Stimulated activated naive CD8-positive, alpha-beta T cell treated with anti-CD3 and anti-CD28 coated beads, Interleukin-15, amount 100 ng/mL, for 72 hours (primary cell): ENCODE data around the gene RASA1.
A peak's percentile ranks its signal among the peaks of the same experiment; 100 is the strongest.
"Not testable (repeated sequence)": the region's sequence is repeated elsewhere in the genome, so short reads cannot be mapped to it uniquely, and the experiment has no call there.

ENCODE experiments used
- ATAC-seq: fragments of 150-1000 bp; cut with Tn5 transposase; 2 replicates; pipeline ENCODE4 v1.10.0; 2021; ENCODE audit warnings: mild to moderate bottlenecking, moderate library complexity
- DNase-seq, 2 donors: peaks; one replicate each; pipeline ENCODE4 v3.0.0; 2021 to 2022
- H3K27ac Mint-ChIP-seq, 2 donors: one replicate each; pipeline ENCODE4 v1.8.0; 2022; ENCODE audit warnings: mild to moderate bottlenecking in 2 of 2, mixed read lengths in 2 of 2, moderate library complexity in 2 of 2
- H3K27me3 Mint-ChIP-seq: one replicate; pipeline ENCODE4 v1.8.0; 2022; ENCODE audit warnings: mixed read lengths
- H3K4me1 Mint-ChIP-seq: one replicate; pipeline ENCODE4 v1.8.0; 2022; ENCODE audit warnings: mild to moderate bottlenecking, mixed read lengths
- H3K4me3 Mint-ChIP-seq, 2 donors: one replicate each; pipeline ENCODE4 v1.8.0; 2022; ENCODE audit warnings: mild to moderate bottlenecking in 2 of 2, mixed read lengths in 2 of 2, moderate library complexity in 1 of 2
- H3K9me3 Mint-ChIP-seq, 2 donors: one replicate each; pipeline ENCODE4 v1.8.0; 2022; ENCODE audit warnings: mixed read lengths in 2 of 2

Gene RASA1

GRCh38 chr5:87268126-87268969, 665 bp downstream of the RASA1 start:
- Mint-ChIP-seq H3K27me3 (no peaks in the 10 kb centered on the region), H3K4me3 (peak overlapping the region; percentile 100), H3K9me3 (no peaks in the 10 kb centered on the region), H3K4me1 (peaks cover 34% of the 10 kb centered on the region), H3K27ac (peak overlapping the region; percentile 85 to 99)
- DNase-seq (peak in 1 of 2 donors; percentile 80), ATAC-seq (peak; percentile 84)

GRCh38 chr5:87268970-87269377, 1.3 kb downstream of the RASA1 start:
- Mint-ChIP-seq H3K9me3 (no peaks in the 10 kb centered on the region), H3K4me1 (peaks cover 34% of the 10 kb centered on the region)
- no peak for DNase-seq

GRCh38 chr5:87270888-87271287, 3.2 kb downstream of the RASA1 start:
- ATAC-seq, H3K4me3 Mint-ChIP-seq, H3K9me3 Mint-ChIP-seq, H3K27ac Mint-ChIP-seq, H3K27me3 Mint-ChIP-seq, DNase-seq: not testable (repeated sequence)
- peaks cover 33% of the 10 kb centered on the region for H3K4me1 Mint-ChIP-seq

More at GRCh38 chr5:87268970-87269377, 1.3 kb downstream of the RASA1 start:
- H3K27me3 Mint-ChIP-seq, result no peaks in the 10 kb centered on the region
- H3K27ac Mint-ChIP-seq, result peak overlapping the region; percentile 65 to 99
- ATAC-seq, result no peak
- H3K4me3 Mint-ChIP-seq, result peak overlapping the region; percentile 100

- H3K4me3 Mint-ChIP-seq, result no peak overlapping the region
- DNase-seq (no peak), ATAC-seq (no peak)
- no peaks in the 10 kb centered on the region for H3K27me3 Mint-ChIP-seq
- H3K27ac Mint-ChIP-seq, result no peak overlapping the region
- H3K4me1 Mint-ChIP-seq, result peaks cover 41% of the 10 kb centered on the region
- no peaks in the 10 kb centered on the region for H3K9me3 Mint-ChIP-seq
Measured at GRCh38 chr5:87276655-87277054, 9.0 kb downstream of the RASA1 start.

- ATAC-seq, result peak; percentile 37
- Mint-ChIP-seq H3K27ac (peak overlapping the region in 1 of 2 donors; percentile 43), H3K27me3 (no peaks in the 10 kb centered on the region), H3K9me3 (no peaks in the 10 kb centered on the region), H3K4me3 (no peak overlapping the region), H3K4me1 (peaks cover 48% of the 10 kb centered on the region)
- no peak for DNase-seq
Measured at GRCh38 chr5:87277279-87277835, 9.7 kb downstream of the RASA1 start.

DNA sequence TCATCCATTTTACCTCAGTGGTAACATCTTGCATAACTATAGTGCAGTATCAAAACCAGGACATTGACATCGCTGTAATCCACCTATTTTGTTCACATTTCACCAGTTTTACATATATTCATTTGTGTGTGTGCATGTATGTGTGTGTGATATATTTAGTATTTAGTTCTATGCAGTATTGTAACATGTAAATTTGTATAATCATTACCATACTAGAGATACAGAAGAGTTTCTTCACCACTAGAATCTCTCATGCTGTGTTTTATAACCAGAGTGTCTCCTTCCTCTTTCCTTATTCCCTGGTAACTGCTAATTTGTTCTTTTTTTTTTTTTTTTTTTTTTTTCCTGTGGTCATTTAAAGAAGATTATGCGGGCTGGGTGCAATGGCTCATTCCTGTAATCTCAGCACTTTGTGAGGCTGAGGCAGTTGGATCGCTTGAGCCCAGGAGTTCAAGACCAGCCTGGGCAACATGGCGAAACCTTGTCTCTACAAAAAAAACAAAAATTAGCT, 11.0 kb downstream of the RASA1 start:
- H3K4me1 Mint-ChIP-seq, result peaks cover 59% of the 10 kb centered on the region
- no peaks in the 10 kb centered on the region for H3K9me3 Mint-ChIP-seq
- H3K27me3 Mint-ChIP-seq, result no peaks in the 10 kb centered on the region
- no peak for DNase-seq
- no peak for ATAC-seq
- no peak overlapping the region for H3K4me3 Mint-ChIP-seq
- no peak overlapping the region for H3K27ac Mint-ChIP-seq

GRCh38 chr5:87282269-87282668, 14.6 kb downstream of the RASA1 start:
- peaks cover 54% of the 10 kb centered on the region for H3K4me1 Mint-ChIP-seq
- H3K27me3 Mint-ChIP-seq, result no peaks in the 10 kb centered on the region
- DNase-seq (no peak), ATAC-seq (peak; percentile 75)
- no peak overlapping the region for H3K27ac Mint-ChIP-seq
- peak overlapping the region; percentile 40 to 55 for H3K4me3 Mint-ChIP-seq
- no peaks in the 10 kb centered on the region for H3K9me3 Mint-ChIP-seq

GRCh38 chr5:87287266-87287665, 19.6 kb downstream of the RASA1 start:
- Mint-ChIP-seq H3K4me1 (peaks cover 52% of the 10 kb centered on the region), H3K9me3 (peaks cover 7 to 16% of the 10 kb centered on the region in 2 donors)
- DNase-seq, H3K27ac Mint-ChIP-seq, ATAC-seq, H3K4me3 Mint-ChIP-seq, H3K27me3 Mint-ChIP-seq: not testable (repeated sequence)

- H3K9me3 Mint-ChIP-seq, result no peaks in the 10 kb centered on the region
- H3K27ac Mint-ChIP-seq, result no peak overlapping the region
- no peak overlapping the region for H3K4me3 Mint-ChIP-seq
Measured at GRCh38 chr5:87298692-87299362, 31.1 kb downstream of the RASA1 start.

DNA sequence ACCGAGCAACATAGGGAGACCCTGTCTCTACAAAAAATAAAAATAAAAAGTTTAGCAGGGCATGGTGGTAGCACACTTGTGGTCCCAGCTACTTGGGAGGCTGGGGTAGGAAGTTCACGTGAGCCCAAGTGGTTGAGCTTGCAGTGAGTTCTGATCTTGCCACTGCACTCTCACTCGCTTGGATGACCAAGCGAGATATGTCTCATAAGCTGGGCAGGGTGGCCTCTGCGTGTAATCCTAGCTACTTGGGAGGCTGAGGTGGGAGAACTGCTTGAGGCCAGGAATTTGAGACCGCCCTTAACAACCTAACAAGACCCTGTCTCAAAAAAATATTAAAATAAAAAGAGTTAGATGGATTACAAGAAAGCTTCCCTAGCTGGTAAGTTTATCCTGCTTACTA, 32.5 kb downstream of the RASA1 start:
- Mint-ChIP-seq H3K27ac (peak overlapping the region in 1 of 2 donors; percentile 28), H3K4me3 (no peak overlapping the region), H3K27me3 (no peaks in the 10 kb centered on the region), H3K9me3 (peaks cover 3% of the 10 kb centered on the region in 2 donors), H3K4me1 (peaks cover 75% of the 10 kb centered on the region)
- ATAC-seq (no peak), DNase-seq (no peak)

More at GRCh38 chr5:87298692-87299362, 31.1 kb downstream of the RASA1 start:
- DNase-seq (no peak), ATAC-seq (no peak)
- Mint-ChIP-seq H3K27me3 (no peaks in the 10 kb centered on the region), H3K4me1 (peaks cover 89% of the 10 kb centered on the region)

DNA sequence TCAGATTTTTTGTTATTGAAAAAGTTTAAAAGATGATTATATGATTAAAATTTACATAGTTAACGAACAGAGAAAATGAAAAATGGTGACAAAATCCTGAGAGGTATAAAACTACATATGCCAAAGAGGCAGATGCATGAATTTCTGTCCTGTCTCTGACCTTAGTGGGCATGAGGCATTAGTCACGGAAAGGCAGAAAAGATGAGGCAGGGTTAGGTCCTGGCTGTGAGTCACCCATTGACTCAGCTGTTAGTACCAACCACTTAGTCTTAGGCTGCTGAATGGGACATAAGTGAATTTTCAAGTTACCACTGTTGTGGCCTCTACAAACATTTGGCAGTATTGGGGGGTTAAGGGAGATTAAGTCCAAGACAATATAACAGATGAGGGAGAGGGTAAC, 33.1 kb downstream of the RASA1 start:
- no peak overlapping the region for H3K4me3 Mint-ChIP-seq
- H3K27ac Mint-ChIP-seq, result peak overlapping the region in 1 of 2 donors; percentile 30
- H3K4me1 Mint-ChIP-seq, result peaks cover 73% of the 10 kb centered on the region
- ATAC-seq, result peak; percentile 99
- no peaks in the 10 kb centered on the region for H3K27me3 Mint-ChIP-seq
- peak; percentile 24 to 53 for DNase-seq
- H3K9me3 Mint-ChIP-seq, result peaks cover 9% of the 10 kb centered on the region in 2 donors

DNA sequence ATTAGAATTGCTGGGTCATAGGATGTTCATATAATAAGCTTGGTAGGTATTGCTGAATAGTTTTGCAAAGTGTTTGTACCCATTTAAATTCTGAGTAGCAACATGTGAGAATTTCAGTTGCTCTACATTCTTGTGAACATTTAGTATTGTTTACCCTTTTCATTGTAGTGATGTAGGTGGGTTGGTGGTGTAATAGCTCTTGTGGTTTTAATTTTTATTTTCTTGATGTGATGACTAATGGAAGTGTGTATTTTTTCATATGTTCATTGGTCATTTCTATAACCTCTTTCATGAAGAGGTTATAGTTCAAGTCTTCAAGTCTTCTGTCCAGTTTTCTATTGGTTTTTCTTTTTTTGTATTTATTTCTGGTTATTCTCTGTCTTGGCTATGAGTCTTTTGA, 34.4 kb downstream of the RASA1 start:
- Mint-ChIP-seq H3K27ac (no peak overlapping the region), H3K27me3 (no peaks in the 10 kb centered on the region)
- no peak for ATAC-seq

GRCh38 chr5:87303324-87303723, 35.6 kb downstream of the RASA1 start:
- H3K4me1 Mint-ChIP-seq, result peaks cover 55% of the 10 kb centered on the region
- H3K4me3 Mint-ChIP-seq, result no peak overlapping the region
- H3K27ac Mint-ChIP-seq, result no peak overlapping the region
- DNase-seq (no peak), ATAC-seq (no peak)
- H3K9me3 Mint-ChIP-seq, result peaks cover 14 to 15% of the 10 kb centered on the region in 2 donors
- H3K27me3 Mint-ChIP-seq, result no peaks in the 10 kb centered on the region

More for the DNA sequence above, 34.4 kb downstream of the RASA1 start:
- peaks cover 60% of the 10 kb centered on the region for H3K4me1 Mint-ChIP-seq
- H3K4me3 Mint-ChIP-seq, result no peak overlapping the region
- no peak for DNase-seq
- peaks cover 14 to 15% of the 10 kb centered on the region in 2 donors for H3K9me3 Mint-ChIP-seq

- Mint-ChIP-seq H3K4me1 (peaks cover 42% of the 10 kb centered on the region), H3K9me3 (peaks cover 14 to 15% of the 10 kb centered on the region in 2 donors), H3K27ac (peak overlapping the region in 1 of 2 donors; percentile 74)
- ATAC-seq, H3K27me3 Mint-ChIP-seq, DNase-seq, H3K4me3 Mint-ChIP-seq: not testable (repeated sequence)
Measured at GRCh38 chr5:87306090-87306489, 38.4 kb downstream of the RASA1 start.

DNA sequence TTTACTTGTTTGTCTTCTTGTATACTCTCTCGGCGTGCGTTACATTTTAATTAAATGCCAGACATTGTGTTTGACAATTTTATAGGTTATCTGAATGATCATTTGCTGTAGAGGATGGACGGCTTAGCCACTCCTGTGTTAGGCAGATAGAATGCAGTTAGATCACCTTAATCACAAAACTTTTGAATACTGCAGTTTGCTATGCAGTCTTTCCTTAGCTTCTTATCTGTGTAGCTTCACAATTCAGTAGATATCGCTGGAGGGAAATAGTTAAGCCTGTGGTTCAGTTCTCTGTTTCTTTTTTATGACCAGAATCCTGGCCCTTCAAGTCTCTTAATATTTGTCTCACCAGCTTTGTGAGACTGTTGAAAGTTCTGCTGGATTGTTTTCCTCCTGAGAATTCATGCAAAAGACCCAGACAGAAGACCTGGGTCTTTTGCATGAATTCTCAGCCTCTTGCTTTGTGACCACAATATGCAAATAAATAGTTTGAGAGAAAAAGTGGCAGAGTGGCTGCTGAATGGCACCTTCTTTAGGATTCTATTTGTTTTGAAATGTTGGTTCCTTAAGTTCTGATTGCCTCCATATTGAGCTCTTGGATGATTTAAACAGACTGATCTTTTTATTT, 40.2 kb downstream of the RASA1 start:
- peaks cover 14 to 15% of the 10 kb centered on the region in 2 donors for H3K9me3 Mint-ChIP-seq
- H3K27ac Mint-ChIP-seq, result no peak overlapping the region
- ATAC-seq (no peak), DNase-seq (no peak)
- H3K4me1 Mint-ChIP-seq, result peaks cover 29% of the 10 kb centered on the region
- H3K27me3 Mint-ChIP-seq, result no peaks in the 10 kb centered on the region
- no peak overlapping the region for H3K4me3 Mint-ChIP-seq
